Dermis blood vessel endothelial cell (primary cell): ENCODE data around the gene MORC1. TPM values are rescaled to one million over a fixed set of nuclear protein-coding genes. Genes with fewer than 3 reads are reported as not detected.
"Not testable (repeated sequence)": the region's sequence is repeated elsewhere in the genome, so short reads cannot be mapped to it uniquely, and the experiment has no call there.

Source experiments
- DNase-seq: peaks from one replicate; pipeline ENCODE4 v3.0.0; 2010
- total RNA-seq: library from RNA; depleted of rRNA; stranded (reverse); fragments of >200 nt; gene quantifications from 2 replicates; pipeline ENCODE4 v1.2.3, GENCODE V29; 2014

The MORC1 gene, protein sequence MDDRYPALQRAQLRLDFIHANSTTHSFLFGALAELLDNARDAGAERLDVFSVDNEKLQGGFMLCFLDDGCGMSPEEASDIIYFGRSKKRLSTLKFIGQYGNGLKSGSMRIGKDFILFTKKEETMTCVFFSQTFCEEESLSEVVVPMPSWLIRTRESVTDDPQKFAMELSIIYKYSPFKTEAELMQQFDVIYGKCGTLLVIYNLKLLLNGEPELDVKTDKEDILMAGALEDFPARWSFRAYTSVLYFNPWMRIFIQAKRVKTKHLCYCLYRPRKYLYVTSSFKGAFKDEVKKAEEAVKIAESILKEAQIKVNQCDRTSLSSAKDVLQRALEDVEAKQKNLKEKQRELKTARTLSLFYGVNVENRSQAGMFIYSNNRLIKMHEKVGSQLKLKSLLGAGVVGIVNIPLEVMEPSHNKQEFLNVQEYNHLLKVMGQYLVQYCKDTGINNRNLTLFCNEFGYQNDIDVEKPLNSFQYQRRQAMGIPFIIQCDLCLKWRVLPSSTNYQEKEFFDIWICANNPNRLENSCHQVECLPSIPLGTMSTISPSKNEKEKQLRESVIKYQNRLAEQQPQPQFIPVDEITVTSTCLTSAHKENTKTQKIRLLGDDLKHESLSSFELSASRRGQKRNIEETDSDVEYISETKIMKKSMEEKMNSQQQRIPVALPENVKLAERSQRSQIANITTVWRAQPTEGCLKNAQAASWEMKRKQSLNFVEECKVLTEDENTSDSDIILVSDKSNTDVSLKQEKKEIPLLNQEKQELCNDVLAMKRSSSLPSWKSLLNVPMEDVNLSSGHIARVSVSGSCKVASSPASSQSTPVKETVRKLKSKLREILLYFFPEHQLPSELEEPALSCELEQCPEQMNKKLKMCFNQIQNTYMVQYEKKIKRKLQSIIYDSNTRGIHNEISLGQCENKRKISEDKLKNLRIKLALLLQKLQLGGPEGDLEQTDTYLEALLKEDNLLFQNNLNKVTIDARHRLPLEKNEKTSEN
- not detected in 2 replicates for total RNA-seq

DNA sequence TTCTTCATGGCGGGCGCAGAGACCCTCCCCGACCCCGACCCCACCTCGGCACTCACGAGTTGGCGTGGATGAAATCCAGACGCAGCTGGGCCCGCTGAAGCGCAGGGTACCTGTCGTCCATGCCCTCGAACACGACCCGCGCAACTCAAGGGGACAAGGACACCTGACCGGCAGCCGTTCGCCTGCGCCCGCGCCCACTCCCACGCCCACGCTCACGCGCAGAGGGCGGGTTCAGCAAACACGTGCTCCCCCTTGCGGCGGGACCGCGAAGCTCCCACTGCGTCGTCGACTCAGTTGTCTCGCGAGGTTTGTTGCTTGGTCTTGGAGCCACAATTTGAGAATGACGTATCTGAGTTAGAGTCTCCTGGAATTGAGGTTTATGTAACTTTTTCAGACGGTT, at the start of gene MORC1:
TSS of gene MORC1 (minus strand) at position 196 of the 400 bp plus-strand sequence. CDS start at position 121, 75 bp downstream.
- DNase-seq = no peak

DNA sequence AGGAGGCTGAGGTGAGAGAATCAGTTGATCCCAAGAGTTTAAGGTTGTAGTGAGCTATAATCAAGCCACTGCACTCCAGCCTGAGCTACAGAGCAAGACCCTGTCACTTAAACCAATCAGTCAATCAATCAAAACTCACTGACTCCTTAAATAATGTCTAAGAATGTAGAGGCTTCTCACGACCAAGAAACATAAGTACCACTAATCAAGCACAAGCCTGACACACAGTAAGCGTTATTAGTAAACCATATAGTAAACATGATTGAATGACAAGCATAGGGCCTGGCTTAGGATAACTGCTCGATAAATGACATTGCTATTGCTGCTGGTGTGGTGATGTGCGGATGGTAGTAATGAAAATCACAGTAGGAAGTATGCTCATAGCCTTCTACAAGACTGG, 48.0 kb upstream of the MORC1 start:
- no peak for DNase-seq

DNA sequence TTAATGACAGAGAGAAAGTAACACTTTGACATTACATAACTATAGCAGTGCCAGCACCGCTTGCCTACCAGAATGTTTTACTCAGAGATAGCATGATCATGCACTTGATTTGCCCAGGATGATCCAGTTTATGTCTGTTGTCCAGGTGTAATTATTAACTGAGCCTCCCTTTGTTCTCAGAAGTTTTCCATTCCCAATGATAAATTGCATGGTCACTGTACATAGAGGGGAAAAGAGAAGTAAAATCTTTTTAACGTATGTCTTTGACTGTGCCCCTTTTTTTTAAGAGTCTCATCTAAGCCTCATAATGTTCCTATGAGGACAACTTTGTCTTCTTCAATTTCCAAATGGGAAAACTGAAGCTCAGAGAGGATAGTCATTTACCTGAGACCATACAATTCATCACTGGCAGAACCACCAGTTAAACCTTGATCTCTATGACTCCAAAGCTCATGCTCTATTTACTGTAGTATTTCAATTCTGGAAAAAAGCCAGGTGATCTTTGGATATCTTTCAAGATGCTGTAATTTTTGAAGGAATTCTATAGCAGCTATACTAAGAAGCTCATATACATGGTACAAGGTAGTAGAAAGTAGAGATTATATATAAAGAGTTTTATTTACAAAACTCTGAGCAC, 43.7 kb upstream of the MORC1 start:
- DNase-seq = no peak

DNA sequence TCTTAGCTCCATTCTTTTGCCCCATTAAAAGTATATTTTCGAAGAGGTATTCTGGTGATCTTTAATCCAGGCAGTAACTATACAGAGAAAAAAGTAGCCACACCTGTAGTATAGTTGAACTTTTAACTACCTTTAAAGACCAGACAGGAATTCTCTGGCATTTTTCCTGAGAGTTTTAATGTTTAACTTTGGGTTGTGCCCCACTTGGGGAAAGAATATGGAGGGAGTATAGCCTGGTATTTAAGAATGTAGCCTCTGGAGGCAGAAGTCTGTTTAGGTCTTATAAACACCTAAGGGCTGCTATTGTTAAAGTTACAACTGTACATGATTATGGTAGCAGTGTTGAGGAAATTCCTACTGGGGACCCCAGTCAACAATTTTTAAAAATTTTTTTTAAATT, 37.9 kb upstream of the MORC1 start:
- no peak for DNase-seq

DNA sequence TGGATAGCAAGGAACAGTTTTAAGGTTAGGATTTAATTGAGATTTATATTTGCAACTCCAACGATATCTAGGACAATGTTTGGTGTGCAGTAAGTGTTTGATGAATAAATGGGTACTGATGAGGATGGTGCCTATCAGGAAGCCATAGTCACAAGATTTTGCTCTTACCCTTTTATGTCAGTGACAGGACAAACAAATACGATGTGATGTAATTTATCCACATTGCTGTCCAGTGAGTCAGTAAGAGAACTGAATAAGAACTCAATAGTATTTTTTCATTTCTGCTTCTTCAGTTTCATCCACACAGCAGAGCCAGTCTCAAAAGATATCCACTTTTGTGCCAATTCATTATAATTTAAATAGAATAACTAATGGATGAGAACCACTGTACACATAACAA, 37.0 kb upstream of the MORC1 start:
- DNase-seq = no peak

DNA sequence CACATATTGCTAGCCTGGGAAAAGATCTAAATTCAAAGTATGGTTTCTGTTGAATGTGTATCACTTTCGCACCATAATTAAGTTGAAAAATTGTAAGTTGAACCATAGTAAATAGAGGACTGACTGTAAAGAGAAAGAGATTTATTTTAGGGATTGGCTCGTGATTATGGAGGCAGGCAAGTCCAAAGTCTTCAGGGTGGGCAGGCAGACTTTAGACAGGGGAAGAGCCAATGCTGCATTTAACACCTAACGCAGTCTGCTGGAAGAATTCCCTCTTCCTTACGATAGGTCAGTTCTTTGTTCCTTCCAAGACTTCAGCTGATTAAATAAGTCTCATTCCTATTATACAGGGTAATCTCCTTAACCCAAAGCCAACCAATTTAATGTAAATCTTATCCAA, 34.4 kb upstream of the MORC1 start:
- DNase-seq = no peak

DNA sequence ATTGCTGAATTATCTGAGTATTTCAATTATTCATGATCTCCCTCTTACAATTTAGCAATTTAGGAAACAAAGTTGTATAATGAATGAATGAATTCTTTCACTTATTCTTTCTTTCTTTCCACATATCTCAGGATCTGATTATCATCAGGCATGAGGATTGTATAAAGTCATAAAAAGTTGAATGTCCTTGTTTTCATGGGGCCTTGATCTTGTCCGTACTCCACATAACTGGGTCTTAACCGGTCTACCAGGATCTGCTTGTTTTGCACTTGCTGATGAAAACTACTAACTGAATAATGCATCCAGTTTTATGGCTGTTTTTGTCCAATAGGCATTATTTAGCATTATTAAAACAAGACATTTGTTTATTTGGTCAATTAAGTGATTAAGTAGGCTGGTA, 31.1 kb upstream of the MORC1 start:
- no peak for DNase-seq

DNA sequence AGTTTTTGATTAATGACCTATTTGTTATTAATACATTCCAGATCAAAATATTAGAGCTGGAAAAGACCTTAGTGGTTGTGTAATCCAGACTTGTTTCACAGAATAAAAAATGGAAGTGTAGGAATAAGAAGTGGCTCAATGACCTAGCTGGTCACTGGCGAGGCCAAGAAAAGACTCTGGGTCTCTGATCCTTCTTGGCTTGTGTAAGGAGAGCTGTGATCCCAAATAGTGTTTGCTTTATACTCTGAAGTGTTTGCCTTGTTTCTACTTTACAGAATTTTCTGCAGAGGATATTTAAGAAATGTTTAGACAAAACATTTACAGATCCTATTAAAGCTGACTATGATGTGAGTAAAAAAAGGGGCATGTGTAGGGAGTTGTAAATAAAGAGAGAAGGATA, 25.7 kb upstream of the MORC1 start:
- no peak for DNase-seq

DNA sequence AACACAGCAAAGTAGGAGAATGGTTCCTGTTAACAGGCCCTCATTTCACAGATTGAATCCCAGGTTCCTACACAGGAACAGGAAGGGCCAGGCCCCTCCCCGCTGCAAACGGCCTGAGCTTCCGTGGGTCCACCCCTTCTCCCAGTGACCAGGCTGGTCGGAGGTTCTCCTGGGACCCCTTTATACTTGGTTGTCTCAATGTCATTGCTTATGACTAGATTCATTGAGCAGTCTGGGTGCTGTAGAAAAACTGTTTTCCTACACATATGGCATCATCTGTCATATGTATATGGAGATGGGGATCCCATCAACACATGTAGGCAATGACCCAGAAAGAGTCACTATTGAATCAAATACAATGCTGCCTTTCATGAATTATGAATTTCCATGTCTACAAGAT, 22.4 kb upstream of the MORC1 start:
- DNase-seq = no peak

DNA sequence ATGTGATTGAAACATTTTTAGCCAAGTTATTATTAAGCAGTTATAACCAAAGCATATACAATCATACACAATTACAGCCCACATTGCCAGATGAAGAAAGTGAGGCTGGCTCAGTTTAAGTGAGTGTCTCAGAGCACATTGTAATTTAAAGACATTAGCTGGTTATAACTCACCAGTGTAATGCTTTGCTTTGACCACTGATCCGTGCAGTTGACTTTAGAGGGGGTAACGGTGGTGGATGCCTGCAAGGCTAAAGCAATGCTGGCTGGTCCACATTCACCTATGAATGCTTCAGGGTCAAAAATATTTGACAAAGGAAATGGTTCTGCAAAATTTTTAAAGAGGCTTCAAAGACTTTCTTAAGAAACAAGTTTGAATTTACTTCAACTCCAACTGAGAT, 19.8 kb upstream of the MORC1 start:
- DNase-seq = no peak

DNA sequence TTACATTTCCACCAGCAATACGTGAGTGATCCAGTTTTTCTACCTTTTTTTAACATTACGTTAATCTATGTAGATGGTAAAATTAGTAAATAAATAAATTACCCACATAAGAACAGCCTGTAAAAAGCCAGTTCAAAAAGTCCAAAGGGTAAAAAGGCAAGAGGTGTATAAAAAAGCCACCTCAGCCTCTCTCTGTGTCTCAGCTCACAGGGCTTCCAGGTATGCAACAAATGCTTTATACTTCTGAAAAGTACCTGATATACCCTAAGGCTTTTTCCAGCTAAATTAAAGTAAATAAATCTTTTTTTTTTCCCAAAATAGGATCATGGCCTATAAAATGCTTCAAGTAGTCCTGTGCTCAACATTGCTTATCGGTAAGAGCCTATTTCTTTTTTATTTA, 18.6 kb upstream of the MORC1 start, which contains the start of gene C3orf85:
TSS of gene C3orf85 (plus strand) at position 197 of the 400 bp plus-strand sequence. CDS start at position 326, 129 bp downstream.
- DNase-seq = no peak

DNA sequence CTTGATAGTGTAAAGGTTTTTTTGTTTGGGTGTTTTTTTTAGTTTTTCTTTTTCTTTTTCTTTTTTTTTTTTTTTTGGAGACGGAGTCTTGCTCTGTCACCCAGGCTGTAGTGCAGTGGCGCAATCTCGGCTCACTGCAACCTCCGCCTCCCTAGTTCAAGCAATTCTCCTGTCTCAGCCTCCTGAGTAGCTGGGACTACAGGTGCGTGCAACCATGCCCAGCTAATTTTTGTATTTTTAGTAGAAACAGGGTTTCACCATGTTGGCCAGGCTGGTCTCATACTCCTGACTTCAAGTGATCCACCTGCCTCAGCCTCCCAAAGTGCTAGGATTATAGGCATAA, 15.5 kb upstream of the MORC1 start:
- DNase-seq = not testable (repeated sequence)

DNA sequence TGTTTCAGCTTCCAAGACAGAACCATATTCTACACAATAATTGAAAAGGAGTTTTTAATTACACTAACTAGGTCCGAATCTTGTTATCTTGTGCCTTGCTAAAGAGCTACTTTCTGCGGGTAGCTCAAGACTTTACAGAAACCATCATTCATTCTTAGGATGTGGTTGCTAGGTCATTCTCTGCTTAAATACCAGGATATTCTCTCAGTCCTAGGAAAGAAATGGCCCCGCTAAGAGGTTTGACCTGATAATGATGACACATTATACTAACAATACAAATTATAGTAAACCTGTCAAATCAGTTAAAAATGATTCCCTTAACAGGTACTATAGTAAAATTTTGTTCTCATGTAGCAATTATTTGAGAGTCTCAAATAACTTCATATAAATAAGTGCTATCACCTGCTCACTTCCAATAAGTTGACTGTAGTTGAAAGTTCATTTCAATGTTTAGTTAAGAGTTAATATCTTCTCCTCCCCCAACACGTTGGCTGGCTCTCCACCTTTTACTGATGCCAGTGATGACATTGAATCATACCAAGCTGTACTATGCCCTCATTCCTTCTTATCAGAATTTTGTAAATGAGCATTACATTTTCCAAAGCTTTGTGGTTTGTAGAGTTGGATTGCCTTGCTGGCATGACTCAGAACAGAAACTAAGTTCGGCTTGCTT, 15.0 kb upstream of the MORC1 start:
- no peak for DNase-seq

DNA sequence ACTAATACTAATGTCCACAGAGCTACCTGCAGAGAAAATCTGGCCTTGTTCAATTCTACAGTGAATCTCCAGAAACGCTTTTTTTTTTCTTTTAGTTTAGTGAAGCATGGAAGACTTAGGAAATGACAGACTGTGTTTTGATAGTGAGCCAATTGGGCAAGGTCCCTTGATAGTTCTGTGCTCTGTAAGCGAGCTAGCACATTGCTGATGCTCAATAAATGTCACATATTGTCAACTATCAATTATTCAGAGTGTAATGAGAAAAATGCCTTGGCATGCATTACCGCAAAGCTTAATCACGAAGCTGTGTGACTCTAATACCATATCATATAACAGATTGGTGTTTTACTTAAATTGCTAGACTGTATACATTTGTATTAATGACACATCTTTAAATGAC, 13.3 kb upstream of the MORC1 start:
- DNase-seq = no peak

DNA sequence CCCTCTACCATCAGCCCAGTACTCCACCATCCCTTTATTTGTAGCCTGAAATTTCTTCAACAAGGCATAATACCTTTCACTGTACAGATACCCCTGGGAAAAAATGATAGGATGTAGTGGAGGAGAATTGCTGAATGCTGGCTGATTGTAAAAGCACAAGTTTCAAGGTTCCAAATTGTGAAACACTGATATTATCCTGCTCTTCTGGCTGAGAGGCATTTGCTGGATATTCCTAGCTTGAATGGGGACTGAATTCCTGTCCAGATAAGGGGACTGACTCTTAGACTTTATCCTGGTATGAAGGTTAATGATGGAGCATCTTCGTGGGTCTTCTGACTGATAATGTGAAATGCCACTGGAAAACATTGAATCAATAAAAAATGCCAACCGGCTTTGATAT, 9.6 kb upstream of the MORC1 start:
- DNase-seq = no peak

DNA sequence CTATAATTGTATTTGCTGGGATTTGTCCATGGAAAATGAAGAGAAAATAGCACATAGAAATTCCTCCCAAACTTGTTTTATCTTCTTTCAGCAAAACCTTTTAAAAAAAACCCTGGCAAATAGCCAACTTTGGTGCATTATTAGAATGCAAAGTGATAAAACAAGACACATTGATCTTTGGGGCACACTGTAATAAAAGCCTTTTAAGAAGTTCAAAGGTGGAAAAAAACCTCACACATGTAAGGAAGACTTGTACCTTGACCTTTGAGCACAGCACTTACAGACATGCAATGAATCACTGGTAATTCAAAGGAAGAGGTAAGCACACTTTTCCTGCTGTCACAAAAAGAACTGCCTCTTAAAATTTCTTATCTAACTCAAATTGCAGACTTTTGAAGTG, 8.0 kb upstream of the MORC1 start:
- DNase-seq = no peak

DNA sequence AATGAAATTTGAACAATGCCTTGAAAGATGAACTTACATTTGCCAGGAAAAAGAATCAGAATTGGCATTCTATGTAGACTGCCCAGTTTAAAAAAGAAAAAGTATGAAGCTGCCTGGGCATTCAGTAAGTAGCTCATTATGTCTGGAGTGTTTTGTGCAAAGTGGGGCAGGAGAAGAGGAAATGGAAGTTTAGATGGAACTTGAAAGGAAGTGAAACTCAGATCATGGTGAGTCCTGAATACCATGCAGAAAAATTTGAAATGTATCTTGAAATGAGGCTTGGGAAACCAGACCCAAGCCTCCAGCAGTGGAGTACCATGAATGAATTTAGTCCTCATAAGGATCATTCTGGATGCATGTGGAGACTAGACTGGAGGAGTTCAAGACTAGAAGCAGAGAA, 4.8 kb upstream of the MORC1 start:
- DNase-seq = no peak

DNA sequence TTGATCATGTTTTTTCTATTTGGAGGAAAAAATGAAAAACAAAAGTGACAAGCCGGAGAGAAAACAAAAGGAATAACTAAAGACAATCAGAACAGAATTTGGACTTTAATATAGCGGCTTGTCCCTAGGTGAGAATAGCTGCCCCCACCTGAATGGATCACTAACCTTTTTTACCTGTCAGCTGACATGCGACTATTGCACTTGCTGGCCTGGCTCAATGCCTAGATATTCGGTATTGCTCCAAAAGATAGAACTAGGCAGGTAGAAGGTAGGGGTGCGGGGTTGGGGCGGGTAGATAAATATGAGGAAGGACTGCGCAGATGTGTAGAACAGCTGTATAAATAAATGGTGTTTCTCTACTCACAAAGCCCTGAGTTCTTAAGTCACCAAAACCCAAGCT, 650 bp upstream of the MORC1 start:
- DNase-seq = no peak

DNA sequence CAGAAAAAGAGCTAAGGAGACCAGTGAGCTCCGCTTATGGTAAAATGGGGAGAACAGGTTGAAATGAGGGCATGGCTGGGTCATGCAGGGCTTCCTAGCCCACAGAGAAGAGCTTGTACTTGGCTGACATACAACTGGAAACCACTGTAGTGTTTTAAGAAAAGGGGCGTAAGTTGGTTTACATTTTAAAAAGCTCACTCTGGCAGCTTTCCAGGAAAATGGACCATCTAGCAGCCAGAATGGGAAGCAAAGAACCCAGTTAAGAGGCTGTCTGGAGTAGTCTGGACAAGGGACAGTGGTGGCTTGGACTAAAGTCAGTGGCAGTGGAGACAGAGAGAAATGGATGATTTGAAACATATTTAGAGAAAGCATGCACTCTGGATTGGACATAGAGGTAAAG, 1.9 kb downstream of the MORC1 start:
- no peak for DNase-seq

DNA sequence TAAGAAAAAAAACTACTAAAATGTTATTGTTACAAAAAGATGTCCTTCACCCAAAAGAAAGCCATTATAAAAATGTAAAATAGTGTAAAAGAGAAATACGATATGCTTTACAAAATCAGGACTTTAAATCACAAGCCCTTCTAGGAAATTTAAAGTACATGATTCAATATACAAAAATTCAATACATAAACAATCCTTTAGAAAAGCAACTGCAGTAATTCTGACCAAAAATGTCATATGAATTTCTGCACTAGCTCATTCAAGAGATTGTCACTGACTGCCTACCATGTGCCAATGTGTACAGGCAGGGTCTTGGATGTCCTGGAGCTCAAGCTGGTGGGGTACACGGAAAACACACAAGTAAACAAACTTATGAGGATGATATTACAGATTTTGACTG, 2.5 kb downstream of the MORC1 start:
- no peak for DNase-seq

DNA sequence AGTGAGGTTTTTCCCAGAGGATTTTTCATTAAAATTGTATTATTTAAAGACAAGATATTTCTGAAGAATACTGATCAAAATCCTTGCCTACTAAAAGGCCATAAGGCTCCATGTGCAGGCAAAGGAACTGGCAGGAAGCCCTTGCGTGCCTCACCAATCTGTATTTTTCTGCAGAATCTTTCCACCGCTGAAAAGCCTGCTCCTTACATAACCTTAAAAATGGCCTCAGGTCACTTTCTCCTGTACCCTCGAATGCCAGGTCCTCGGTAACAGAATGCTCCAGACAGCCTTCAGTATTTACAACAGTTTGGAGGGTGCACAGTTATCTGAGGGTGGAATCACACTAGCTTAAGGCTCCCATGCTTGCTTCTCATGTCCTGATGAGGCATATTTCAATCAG, 3.2 kb downstream of the MORC1 start:
- DNase-seq = no peak

DNA sequence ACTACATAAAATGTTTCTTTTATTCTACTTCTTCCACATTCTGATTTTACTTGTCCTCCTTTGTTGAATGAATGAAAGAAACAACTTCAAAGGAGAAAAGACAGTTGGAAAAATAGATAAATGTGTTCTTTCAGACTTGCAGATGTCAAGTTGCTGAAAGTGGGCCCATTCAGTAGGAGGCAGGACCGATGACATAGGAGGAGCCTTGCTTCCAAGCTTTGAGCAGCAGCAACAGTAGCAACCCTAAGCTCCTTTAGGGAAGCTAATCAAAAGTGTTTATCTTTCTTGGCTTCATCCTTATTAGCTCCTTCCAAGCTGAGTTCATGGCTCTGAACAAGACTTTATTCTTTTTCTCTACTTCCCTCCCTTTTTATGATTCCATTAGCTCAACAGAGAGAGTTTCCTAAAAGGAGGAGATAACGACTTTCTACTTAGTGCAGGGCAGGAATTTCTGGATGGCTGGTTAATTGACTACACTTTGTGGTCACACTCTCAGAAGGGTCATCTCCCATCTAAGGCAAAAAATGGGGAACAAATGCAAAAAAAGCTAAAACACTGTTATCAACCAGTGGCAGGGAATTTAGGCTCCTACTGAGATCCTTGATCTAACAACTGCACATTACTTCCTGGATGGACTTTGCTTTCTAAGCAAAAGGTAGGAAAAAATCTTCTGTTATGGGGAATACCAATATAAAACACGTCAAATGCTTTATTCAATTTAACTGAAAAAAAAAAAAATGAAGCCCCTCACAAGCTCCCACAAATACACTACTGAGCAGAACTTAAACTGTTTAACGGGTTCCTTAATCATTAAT, 4.8 kb downstream of the MORC1 start:
- no peak for DNase-seq
